ENCODE results near the gene ANKMY1. TPM values are rescaled to one million over a fixed set of nuclear protein-coding genes. Genes with fewer than 3 reads are reported as not detected.

Gene ANKMY1
- total and polyA plus RNA-seq, 2 experiments from 2014 or later: 2.3 to 8.9 TPM

DNA sequence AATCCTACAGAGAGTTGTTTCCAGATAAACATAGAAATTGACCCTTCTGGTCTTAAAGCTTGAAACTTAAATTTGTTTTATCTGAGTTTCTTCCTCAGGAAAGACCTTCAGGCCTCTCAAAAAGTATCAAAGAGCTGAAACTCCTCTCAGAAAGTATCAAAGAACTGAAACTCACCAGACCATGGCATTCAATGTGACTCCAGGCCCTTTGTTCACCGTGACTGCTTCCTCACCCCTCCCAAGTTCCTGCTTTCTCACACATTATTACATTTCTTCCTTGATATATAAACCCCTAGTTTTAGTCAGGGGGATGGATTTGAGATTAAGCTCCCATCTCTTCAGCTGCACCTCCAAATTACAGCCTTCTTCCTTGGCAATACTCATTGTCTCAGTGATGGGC lies 6.0 kb downstream of the ANKMY1 start (continued):
- TF ChIP-seq, protein P1, sequence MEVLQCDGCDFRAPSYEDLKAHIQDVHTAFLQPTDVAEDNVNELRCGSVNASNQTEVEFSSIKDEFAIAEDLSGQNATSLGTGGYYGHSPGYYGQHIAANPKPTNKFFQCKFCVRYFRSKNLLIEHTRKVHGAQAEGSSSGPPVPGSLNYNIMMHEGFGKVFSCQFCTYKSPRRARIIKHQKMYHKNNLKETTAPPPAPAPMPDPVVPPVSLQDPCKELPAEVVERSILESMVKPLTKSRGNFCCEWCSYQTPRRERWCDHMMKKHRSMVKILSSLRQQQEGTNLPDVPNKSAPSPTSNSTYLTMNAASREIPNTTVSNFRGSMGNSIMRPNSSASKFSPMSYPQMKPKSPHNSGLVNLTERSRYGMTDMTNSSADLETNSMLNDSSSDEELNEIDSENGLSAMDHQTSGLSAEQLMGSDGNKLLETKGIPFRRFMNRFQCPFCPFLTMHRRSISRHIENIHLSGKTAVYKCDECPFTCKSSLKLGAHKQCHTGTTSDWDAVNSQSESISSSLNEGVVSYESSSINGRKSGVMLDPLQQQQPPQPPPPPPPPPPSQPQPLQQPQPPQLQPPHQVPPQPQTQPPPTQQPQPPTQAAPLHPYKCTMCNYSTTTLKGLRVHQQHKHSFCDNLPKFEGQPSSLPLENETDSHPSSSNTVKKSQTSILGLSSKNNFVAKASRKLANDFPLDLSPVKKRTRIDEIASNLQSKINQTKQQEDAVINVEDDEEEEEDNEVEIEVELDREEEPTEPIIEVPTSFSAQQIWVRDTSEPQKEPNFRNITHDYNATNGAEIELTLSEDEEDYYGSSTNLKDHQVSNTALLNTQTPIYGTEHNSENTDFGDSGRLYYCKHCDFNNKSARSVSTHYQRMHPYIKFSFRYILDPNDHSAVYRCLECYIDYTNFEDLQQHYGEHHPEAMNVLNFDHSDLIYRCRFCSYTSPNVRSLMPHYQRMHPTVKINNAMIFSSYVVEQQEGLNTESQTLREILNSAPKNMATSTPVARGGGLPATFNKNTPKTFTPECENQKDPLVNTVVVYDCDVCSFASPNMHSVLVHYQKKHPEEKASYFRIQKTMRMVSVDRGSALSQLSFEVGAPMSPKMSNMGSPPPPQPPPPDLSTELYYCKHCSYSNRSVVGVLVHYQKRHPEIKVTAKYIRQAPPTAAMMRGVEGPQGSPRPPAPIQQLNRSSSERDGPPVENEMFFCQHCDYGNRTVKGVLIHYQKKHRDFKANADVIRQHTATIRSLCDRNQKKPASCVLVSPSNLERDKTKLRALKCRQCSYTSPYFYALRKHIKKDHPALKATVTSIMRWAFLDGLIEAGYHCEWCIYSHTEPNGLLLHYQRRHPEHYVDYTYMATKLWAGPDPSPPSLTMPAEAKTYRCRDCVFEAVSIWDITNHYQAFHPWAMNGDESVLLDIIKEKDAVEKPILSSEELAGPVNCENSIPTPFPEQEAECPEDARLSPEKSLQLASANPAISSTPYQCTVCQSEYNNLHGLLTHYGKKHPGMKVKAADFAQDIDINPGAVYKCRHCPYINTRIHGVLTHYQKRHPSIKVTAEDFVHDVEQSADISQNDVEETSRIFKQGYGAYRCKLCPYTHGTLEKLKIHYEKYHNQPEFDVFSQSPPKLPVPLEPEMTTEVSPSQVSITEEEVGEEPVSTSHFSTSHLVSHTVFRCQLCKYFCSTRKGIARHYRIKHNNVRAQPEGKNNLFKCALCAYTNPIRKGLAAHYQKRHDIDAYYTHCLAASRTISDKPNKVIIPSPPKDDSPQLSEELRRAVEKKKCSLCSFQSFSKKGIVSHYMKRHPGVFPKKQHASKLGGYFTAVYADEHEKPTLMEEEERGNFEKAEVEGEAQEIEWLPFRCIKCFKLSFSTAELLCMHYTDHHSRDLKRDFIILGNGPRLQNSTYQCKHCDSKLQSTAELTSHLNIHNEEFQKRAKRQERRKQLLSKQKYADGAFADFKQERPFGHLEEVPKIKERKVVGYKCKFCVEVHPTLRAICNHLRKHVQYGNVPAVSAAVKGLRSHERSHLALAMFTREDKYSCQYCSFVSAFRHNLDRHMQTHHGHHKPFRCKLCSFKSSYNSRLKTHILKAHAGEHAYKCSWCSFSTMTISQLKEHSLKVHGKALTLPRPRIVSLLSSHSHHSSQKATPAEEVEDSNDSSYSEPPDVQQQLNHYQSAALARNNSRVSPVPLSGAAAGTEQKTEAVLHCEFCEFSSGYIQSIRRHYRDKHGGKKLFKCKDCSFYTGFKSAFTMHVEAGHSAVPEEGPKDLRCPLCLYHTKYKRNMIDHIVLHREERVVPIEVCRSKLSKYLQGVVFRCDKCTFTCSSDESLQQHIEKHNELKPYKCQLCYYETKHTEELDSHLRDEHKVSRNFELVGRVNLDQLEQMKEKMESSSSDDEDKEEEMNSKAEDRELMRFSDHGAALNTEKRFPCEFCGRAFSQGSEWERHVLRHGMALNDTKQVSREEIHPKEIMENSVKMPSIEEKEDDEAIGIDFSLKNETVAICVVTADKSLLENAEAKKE (CRISPR knock-in tag; IDR thresholded peaks at IDR 0.05): no peak
- no peak for TF ChIP-seq NANOG (IDR thresholded peaks at IDR 0.05; ENCODE audit: borderline replicate concordance)
- no peak for TF ChIP-seq JUNB (IDR thresholded peaks at IDR 0.05; ENCODE audit: unreplicated experiment)
- no peak for TF ChIP-seq STAT1 (IDR thresholded peaks at IDR 0.05; ENCODE audit: unreplicated experiment)
- no peak for TF ChIP-seq EZH2phosphoT487 (IDR thresholded peaks at IDR 0.05; ENCODE audit: unreplicated experiment)

DNA sequence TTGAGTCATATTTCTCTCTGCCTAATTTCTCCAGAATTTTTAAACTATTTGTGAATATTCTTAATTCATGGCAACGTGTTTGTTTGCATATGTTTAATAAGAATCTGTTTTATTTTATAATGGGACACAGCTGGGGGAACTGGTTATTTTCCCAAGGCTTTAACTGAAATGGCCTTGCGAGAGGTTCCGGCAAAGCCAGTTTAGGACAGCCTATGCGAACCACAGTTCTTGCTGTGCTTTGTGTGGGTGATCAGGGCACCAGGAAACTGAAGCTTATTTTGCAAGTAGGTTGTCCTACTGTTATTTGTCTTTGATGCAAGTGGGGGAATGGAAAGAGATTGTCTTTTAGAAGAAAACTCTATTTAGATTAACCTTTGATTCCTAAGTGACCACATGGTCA lies 6.5 kb downstream of the ANKMY1 start:
- H3K4me1 ChIP-seq (ENCODE audit: insufficient read depth): no peaks in the 10 kb centered on the region
- no peaks in the 10 kb centered on the region for H3K27me3 ChIP-seq (ENCODE audit: insufficient read depth)
- DNase-seq (ENCODE audit: low spot score) (no peak), ATAC-seq (no peak)
- Mint-ChIP-seq H3K27me3 (ENCODE audit: insufficient read depth, low read depth, poor library complexity) (peaks cover 1% of the 10 kb centered on the region), H3K36me3 (ENCODE audit: low read depth) (peaks cover 30% of the 10 kb centered on the region), H3K27ac (no peak overlapping the region), H3K9me3 (peaks cover 21% of the 10 kb centered on the region), H3K4me3 (no peak overlapping the region), H3K4me1 (no peaks in the 10 kb centered on the region)
- no peak overlapping the region for H2AFZ ChIP-seq
- no peaks in the 10 kb centered on the region for H3F3A ChIP-seq (replicated peaks; ENCODE audit: low read depth)
- H3K27ac ChIP-seq (ENCODE audit: low read depth): no peak overlapping the region
- H3K36me3 ChIP-seq (ENCODE audit: insufficient read depth): no peaks in the 10 kb centered on the region
- H3K9me2 ChIP-seq (ENCODE audit: insufficient read depth): no peaks in the 10 kb centered on the region
- no peak overlapping the region for H3K4me3 ChIP-seq
- H3K79me2 ChIP-seq (replicated peaks; ENCODE audit: insufficient read depth): no peaks in the 10 kb centered on the region
- H4K20me1 ChIP-seq (replicated peaks; ENCODE audit: insufficient read depth): no peaks in the 10 kb centered on the region
- no peak overlapping the region for H3K4me2 ChIP-seq
- no peak for TF ChIP-seq EZH2 (IDR thresholded peaks at IDR 0.05; ENCODE audit: low read depth, unreplicated experiment)
- TF ChIP-seq, protein P2, sequence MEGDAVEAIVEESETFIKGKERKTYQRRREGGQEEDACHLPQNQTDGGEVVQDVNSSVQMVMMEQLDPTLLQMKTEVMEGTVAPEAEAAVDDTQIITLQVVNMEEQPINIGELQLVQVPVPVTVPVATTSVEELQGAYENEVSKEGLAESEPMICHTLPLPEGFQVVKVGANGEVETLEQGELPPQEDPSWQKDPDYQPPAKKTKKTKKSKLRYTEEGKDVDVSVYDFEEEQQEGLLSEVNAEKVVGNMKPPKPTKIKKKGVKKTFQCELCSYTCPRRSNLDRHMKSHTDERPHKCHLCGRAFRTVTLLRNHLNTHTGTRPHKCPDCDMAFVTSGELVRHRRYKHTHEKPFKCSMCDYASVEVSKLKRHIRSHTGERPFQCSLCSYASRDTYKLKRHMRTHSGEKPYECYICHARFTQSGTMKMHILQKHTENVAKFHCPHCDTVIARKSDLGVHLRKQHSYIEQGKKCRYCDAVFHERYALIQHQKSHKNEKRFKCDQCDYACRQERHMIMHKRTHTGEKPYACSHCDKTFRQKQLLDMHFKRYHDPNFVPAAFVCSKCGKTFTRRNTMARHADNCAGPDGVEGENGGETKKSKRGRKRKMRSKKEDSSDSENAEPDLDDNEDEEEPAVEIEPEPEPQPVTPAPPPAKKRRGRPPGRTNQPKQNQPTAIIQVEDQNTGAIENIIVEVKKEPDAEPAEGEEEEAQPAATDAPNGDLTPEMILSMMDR (conservative IDR thresholded peaks at IDR 0.05; ENCODE audit: low read depth in 2 of 2): no peak
- TF ChIP-seq, protein P1 (CRISPR knock-in tag; IDR thresholded peaks at IDR 0.05): no peak
